ENCODE results near the gene RHBDD3.

- TF ChIP-seq MYBL2 (IDR thresholded peaks at IDR 0.05; ENCODE audit: low read depth) (no peak), MYBL2 (CRISPR knock-in tag; IDR thresholded peaks at IDR 0.05; ENCODE audit: borderline replicate concordance) (no peak), RAD21 (CRISPR knock-in tag; conservative IDR thresholded peaks at IDR 0.05 in 1 of 2, IDR thresholded peaks at IDR 0.05 in 1 of 2) (no peak)
Measured at GRCh38 chr22:29258407-29259252, 9.2 kb downstream of the RHBDD3 start.

Data from K562 (cell line).